Cortex of kidney (tissue), 1 donor: ENCODE results near the gene RAVER1.
"Not testable (repeated sequence)": the region's sequence is repeated elsewhere in the genome, so short reads cannot be mapped to it uniquely, and the experiment has no call there.

ENCODE experiments used
- DNase-seq: peaks from one replicate; lab custom pipeline; 2025; lab: John Stamatoyannopoulos, UW

Gene RAVER1, protein sequence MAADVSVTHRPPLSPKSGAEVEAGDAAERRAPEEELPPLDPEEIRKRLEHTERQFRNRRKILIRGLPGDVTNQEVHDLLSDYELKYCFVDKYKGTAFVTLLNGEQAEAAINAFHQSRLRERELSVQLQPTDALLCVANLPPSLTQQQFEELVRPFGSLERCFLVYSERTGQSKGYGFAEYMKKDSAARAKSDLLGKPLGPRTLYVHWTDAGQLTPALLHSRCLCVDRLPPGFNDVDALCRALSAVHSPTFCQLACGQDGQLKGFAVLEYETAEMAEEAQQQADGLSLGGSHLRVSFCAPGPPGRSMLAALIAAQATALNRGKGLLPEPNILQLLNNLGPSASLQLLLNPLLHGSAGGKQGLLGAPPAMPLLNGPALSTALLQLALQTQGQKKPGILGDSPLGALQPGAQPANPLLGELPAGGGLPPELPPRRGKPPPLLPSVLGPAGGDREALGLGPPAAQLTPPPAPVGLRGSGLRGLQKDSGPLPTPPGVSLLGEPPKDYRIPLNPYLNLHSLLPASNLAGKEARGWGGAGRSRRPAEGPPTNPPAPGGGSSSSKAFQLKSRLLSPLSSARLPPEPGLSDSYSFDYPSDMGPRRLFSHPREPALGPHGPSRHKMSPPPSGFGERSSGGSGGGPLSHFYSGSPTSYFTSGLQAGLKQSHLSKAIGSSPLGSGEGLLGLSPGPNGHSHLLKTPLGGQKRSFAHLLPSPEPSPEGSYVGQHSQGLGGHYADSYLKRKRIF

DNA sequence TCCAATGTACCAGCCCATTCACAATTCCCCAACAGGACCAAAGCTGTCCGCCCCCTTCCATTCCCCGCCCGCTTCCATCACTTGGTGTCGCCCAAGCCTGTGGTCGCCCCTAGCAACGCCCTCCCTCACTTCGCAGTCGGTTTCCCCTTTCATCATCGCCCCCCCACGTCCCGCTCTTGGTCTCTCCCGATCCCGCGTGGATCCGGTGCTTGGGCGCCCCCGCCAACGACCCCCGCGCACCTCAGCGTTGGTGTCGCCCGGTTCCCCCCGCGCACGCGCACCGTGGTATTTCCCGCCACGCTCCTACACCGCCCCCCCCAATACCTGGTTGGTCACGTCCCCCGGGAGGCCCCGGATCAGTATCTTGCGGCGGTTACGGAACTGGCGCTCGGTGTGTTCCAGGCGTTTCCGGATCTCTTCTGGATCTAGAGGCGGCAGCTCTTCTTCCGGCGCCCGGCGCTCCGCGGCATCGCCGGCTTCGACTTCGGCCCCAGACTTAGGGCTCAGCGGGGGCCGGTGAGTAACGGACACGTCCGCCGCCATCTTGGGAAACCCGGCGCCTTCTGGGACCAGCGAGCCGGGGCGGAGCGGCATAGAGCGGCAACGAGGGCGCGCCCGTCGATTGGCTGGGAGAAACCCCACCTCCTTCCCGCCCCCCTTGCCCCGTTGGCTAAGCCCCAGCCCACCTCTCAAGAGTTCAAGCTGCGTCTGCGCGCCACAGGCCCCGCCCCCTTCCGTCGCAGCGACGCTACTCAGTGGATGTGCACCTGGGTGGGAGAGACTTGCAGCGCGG is at the start of gene RAVER1:
Gene RAVER1 (minus strand): TSS at position 565 of the 793 bp plus-strand sequence. CDS start 22 bp downstream, at position 543.
- peak; percentile 56 for DNase-seq

DNA sequence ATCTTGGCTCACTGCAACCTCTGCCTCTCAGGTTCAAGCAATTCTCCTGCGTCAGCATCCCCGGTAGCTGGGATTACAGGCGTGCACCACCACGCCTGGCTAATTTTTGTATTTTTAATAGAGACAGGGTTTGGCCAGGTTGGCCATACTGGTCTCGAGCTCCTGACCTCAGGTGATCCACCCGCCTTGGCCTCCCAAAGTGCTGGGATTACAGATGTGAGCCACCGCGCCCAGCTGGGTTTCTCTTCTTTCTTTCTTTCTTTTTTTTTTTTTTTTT is 49.8 kb upstream of the RAVER1 start:
- not testable (repeated sequence) for DNase-seq

DNA sequence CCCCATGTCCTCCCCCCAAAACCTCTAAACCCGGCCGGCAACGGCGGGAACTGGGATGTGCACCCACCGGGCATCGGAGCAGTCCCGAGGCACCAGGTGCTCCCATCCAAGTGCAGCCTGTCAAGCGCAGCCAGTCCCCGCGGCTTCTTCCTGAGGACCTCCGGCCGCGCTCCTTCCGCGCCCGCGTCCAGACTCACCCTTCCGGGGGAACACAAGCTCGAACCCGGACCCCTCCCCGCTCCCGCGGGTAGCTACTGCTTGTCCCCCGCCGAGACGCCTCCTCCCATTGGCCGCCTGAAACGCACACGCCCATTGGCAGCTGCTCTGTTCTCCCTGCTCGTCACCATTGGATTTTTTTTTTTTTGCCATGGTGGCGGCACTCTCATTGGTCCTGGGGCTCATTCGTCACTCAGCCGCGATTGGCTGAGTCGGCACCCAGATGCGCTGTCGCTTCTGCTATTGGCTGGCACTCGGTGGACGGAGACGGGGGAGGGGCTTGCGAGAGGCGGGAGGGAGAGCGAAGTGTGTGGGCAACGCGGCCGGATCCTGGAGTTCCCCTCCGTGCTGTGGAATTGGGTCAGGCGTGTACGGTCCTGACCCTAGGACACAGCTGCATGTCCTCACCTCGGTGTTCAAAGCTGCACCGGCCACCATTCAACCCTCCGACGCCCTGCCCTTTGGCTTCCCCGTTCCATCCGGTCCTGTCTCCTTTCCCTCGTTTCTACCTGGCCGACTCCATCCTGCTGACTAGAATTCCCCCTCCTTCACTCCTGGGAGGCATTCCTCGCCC is 47.2 kb upstream of the RAVER1 start, which contains the start of gene TYK2:
Gene TYK2 (minus strand): TSS at position 260 of the 790 bp plus-strand sequence. CDS start 2,166 bp downstream, outside the sequence.
- DNase-seq = peak; percentile 85

DNA sequence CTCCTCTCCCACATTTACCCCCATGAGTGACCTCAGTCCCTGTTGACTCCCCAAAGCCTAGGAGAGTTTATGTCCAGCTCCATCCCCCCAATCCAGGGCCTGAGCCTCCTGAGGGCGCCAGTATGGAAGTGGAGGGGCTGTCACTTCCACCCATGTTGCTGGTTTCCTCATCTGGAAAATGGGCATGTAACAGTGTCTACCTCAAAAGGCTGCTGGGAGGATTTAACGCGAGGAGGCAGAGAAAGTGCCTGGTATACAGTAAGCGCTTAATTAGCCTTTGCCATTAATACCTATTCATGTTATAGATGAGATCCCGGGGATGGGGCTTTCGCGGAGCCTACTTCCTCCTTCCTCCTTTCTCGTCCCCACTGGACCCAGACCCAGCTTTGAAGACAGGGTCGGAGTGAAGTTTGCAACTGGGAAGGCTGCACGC is 46.6 kb upstream of the RAVER1 start:
- DNase-seq = no peak

DNA sequence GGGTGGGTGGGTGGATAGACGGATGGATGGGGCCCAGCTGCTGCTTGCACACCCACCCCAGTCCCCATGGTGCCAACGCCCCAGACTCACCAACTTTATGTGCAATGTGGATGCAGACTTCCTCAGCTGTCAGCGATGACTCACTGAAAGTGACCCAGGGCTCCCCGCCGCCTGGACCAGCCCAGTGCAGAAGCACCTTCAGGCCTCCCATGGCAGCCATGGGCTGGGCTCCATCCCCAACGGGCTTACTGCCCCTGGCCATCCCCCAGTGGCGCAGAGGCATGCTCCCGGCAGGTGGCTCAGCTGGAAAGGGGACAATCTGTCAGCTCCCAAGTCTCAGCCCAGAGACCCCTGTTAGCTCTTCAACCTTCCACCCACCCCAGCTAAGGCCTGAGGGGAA is 44.8 kb upstream of the RAVER1 start:
- DNase-seq = no peak

DNA sequence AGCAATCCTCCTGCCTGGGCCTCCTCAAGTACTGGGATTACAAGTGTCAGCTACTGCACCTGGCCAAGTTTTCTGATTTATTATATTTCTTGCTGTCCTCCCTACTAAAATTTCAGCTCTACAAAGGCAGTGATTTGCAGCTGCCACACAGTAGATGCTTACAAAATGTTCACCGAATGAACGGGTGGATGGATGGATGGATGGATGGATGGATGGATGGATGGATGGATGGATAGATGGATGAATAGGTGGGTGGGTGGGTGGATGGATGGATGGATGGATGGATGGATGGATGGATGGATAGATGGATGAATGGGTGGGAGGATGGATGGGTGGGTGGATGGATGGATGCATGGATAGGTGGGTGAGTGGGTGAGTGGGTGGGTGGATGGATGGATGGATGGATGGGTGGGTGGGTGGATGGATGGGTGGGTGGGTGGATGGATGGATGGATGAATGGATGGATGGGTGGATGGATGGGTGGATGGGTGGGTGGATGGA is 43.9 kb upstream of the RAVER1 start:
- DNase-seq = not testable (repeated sequence)

DNA sequence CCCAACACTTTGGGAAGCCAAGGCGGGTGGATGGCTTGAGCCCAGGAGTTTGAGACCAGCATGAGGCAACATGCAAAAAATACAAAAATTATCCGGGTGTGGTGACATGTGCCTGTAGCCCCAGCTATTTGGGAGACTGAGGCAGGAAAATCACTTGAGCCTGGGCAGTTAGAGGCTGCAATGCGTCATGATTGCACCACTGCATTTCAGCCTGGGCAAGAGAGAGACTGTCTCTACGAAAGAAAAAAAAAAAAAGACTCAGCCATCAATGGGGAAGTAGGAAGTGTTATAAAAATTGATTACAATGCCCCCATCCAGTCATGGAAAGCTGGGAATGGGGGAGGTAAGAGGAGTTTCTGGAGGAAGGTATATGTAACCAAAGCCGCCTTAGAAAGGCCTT is 41.6 kb upstream of the RAVER1 start:
- no peak for DNase-seq

DNA sequence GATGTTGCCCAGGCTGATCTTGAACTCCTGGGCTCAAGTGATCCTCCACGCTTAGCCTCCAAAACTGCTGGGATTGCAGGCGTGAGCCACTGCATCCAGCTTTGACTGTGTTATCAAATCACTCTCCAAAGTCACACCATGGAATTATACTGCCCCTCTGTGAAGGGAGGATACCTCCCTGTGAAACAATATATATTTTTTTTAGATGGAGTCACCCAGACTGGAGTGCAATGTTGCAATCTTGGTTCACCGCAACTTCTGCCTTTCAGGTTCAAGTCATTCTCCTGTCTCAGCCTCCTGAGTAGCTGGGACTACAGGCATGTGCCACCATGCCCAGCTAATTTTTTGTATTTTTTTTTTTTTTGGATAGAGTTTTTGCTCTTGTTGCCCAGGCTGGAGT is 39.4 kb upstream of the RAVER1 start:
- no peak for DNase-seq

DNA sequence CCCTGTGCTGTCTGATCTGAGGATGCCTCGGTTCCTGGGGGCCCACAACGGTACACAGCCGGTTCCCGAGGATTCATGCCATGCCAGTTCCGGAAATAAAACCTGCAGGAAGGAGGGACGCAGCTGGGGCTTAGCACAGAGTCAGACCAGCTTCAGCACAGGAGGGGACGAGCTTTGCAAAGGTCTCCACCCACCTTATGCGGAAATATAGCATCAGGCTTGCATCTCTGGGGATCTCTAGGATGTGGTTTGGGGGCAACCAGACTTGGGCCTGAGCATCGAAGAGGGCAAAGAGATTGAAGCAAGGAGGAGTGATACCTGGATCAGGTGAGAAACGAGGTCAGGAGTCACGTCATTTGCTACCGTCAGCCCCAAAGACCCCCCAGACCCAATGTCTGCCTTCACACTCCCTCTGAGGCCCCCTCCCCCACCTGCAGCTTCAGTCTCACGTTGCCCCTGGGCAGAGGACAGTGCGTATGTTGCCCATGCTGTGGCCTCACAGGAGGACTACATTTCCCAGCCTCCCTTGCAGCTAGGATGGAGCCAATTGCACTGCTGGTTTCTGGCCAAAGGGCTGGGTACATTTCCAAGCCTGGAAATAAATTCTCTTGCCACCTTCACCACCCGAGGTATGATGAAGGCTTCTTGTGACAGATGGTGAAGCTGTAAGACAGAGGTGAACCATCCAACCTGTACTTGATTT is 34.9 kb upstream of the RAVER1 start:
- DNase-seq = no peak

DNA sequence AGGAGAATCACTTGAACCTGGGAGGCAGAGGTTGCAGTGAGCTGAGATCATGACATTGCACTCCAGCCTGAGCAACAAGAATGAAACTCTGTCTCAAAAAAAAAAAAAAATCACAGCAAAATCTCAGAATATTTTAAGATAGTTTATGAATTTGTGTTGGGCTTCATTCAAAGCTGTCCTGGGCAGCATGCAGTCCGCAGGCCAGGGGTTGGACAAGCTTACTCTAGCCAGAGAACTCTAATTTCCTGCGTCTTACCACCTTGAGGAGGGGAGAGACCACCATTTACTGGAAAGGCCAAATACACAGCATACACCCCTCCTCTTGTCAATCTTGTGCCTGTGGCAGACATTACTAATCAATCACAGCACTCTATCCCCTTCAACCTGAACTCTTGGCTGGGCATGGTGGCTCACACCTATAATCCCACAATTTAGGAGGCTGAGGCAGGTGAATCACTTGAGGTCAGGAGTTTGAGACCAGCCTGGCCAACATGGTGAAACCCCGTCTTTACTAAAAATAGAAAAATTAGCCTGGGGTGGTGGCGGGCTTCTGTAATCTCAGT is 33.7 kb upstream of the RAVER1 start:
- not testable (repeated sequence) for DNase-seq

DNA sequence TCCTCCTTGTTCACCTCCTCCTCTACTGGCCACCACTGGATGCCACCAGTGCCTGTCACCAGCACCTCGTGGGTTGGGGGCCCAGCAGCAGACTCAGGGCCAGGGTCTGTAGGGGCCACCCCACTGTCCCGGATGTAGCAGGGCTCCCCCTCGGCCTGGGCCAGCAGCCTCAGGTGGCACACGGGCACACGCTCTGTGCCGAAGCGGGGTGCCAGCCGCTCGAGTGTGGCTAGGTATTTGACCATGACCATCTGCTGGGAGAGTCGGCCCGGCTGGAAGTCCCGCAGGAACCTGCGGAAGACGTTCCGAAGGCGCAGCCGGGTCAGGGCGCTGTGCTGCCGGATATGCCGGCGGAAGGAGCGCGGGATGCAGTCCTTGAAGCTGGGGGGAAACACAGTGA is 32.2 kb upstream of the RAVER1 start:
- DNase-seq = no peak

DNA sequence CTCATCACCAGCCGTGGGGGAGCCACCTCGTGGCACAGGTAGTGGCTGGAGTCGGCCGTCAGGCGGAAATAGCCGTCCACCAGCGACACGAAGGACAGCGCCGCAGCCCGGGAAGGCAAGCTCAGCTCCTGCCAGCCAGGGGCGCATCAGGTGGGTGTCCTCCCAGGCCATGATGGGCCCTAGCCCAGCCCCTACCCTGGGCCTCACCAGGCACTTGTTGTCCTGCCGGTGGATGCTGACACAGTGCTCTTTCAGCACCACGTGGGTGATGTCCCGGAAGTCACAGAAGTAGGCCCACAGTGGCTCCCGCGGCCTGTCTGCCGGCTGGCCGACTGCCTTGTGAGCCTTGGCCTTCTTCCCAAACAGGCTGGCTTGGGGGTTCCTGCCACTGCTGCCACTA is 31.3 kb upstream of the RAVER1 start:
- DNase-seq = no peak

DNA sequence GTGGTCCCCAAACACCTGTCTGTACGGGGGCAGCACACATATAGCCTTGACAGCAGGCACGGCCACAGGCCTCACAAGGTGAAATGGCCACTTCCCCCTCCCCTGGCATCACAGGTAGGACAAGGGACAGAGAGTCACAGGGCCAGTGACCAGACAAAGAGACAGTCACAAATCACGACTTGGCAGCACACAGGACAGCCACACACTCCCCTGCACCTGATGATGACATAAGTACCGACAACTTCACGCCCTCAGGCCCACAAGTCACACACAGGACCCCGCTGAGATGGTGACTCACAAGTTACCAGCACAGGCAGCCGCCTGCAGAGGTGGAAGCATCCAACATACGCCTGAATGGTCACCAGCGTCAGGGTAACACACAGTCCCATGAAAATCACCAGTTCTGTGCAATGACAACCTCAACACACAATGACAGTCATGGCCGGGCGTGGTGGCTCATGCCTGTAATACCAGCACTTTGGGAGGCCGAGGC is 30.5 kb upstream of the RAVER1 start:
- DNase-seq = no peak

DNA sequence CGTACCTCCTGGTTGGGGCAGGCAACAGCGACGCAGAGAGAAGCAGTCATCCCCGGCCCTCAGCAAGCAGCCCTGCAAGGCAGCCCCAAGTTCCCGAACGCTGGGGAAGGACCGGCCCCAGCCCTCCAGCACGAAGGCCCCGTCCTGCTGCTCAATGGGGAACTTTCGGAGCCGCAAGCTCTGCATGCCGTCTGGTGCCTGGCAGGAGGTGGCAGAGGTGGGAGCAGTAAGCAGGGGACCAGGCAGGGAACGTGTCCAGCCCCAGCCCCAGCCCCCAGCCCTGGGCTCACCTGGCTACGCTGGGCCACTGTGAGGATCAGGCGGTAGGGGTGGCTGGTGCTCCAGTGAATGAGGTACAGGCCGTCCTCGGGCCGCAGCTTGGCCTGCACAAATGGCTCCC is 28.9 kb upstream of the RAVER1 start:
- DNase-seq = no peak

DNA sequence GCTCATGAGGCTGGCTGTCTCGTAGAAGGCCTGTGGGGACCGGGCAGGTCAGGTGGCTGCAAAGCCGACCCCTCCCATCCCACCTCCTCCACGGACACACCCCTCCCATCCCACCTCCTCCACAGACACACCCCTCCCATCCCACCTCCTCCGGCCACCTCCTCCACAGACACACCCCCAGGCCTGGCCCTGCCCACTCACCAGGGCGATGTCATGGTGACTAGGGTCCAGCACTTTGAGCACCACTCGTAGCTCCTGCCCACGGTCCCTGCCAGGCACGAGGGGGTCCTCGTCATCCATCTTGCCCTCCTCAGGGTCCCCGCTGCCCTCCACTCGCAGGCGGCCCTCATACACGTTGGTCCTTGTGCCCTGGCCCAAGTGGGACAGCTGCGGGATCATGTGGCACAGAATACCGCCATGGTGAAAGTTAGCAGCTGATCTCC is 28.3 kb upstream of the RAVER1 start:
- DNase-seq = no peak

DNA sequence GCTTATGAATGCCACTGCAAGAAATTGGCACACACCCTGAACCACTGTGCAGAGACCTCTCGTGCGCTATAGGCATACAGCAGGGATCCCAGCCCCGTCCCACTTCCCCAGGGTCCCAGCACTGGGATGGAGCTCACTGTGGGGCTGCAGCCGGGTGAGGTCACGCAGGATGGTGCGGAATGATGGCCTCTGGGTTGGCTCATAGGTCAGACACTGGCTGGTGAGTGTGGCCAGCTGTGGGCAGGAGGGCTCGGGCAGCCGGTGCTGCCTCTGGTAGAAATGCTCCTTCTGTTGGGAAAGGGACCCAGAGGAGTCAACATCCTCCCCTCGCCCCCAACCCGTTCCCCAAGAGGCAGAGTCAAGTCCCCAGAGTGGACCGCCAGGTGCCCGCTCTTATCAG is 23.1 kb upstream of the RAVER1 start:
- no peak for DNase-seq

DNA sequence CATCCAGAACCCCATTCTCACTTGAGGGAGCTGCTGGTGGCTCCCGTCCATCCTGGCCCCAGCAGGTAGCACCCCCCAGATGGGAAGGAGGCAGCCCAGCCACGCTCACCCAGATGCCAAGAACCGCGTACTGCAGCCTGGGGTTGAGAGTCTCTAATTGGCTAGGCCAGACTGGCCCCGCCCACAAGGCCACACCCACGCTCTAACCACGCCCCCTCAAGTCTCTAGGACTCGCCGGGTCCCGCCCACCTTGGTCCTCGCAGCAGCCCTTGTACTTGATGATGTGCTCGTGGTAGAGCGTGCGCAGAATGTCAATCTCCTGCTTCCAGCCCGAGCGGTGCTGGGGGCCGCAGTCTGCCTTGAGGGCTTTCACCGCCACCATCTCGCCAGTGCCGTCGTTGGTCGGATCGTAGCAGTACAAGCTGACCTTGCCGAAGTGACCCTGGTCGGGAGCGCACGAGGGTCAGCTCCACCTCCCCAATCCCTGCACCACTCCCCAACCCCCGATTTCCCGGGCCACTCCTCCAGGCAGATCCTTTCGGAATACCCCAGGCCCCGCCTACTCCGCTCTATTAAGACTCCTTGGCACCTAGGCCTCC is 20.6 kb upstream of the RAVER1 start:
- DNase-seq = no peak

DNA sequence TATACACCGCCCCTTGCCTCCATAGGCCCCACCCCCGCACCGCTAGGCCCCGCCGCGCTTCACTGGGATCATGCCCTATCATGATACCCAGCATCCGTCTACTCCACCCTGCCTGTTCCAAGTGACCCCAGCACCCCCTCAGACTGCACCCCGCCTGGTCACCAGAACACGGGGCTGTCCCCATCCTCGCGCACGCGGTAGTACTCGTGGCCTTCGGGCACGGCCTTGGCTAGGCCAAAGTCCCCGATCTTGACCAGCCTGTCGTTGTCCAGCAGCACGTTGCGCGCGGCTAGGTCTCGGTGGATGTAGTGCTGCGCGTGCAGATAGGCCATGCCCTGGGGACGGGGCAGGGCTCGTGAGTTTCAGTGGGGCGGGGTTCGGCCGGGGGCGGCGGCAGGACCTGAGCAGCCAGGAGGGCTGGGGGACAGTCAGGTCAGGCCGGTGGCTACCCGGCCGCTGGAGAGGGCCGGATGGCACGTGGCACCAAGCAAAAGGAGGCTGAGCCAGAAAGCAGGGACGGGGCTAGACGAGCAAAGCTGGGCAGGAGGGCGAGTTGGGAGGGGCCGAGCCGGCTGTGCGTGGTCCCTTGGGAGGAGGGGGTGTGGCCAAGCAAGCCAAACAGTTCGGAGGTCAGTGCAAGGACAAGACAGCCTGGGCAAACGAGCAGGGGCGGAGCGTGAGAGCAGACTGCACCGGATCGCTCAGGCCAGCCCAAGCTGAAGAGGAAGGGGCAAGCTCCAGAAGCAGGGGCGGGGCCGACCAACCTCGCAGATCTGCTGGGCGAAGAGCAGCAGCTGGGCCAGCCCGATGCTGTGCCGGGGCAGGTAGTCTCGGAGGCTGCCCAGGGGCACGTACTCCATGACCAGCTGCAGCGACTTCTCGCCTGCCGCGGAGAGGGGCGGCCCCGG is 19.7 kb upstream of the RAVER1 start:
- peak; percentile 50 for DNase-seq

DNA sequence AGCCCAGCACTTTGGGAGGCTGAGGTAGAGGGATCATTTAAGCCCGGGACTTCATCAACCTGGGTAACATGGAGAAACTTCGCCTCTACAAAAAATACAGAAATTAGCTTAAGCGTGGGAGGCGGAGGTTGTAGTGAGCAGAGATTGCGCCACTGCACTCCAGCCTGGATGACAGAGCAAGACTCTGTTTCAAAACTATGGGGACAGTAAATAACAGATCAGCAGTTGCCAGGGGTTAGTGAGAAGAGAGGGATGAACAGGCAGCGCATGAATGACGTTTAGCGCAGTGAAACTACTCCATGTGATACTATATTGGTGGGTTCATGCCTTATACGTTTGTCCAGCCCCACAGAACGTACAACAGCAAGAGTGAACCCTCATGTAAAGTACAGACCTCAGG is 13.2 kb upstream of the RAVER1 start:
- DNase-seq = no peak
